Testis (tissue), 2 donors: Measurements from ENCODE around the gene NOC3L.

Experiments used
- CTCF ChIP-seq, 3 experiments: fragments of 450-650 bp in 2 of 3; fragments of 200-600 bp in 1 of 3; sonication (generic) in 1 of 3; IDR thresholded peaks; one replicate each; pipeline ENCODE4 v1.5.1; 2016 to 2019; ENCODE audit warnings: antibody characterized with exemption in 3 of 3, mild to moderate bottlenecking in 2 of 3, moderate library complexity in 1 of 3
- POLR2A ChIP-seq: fragments of 450-650 bp; IDR thresholded peaks from one replicate; pipeline ENCODE4 v1.6.1; 2017; ENCODE audit warnings: antibody characterized with exemption, mild to moderate bottlenecking, moderate library complexity

- no peak for TF ChIP-seq CTCF (IDR thresholded peaks at IDR 0.05)
- no peak for TF ChIP-seq POLR2A
These were observed 55.6 kb downstream of the NOC3L start for GRCh38 chr10:94307046-94307615.
